HG03060 (cell line): ENCODE results near the gene JAKMIP3.

ENCODE experiments used
- ATAC-seq: cut with Tn5 transposase; IDR thresholded peaks from one replicate; pipeline ENCODE4 v1.9.1; 2021; ENCODE audit warnings: low read depth, moderate number of reproducible peaks; ENCODE audit not compliant: unreplicated experiment

JAKMIP3 gene

GRCh38 chr10:132097609-132098377, 32.0 kb downstream of the JAKMIP3 start:
- no peak for ATAC-seq

- no peak for ATAC-seq
Measured at GRCh38 chr10:132098539-132099388, 33.0 kb downstream of the JAKMIP3 start.

GRCh38 chr10:132099389-132100090, 33.8 kb downstream of the JAKMIP3 start:
- ATAC-seq, result no peak

- ATAC-seq, result no peak
Measured at GRCh38 chr10:132100091-132100481, 34.3 kb downstream of the JAKMIP3 start.

GRCh38 chr10:132100556-132101349, 35.0 kb downstream of the JAKMIP3 start:
- ATAC-seq, result no peak

- ATAC-seq, result no peak
Measured at GRCh38 chr10:132101529-132101928, 35.8 kb downstream of the JAKMIP3 start.

GRCh38 chr10:132102071-132102716, 36.4 kb downstream of the JAKMIP3 start:
- no peak for ATAC-seq

GRCh38 chr10:132102717-132103110, 37.0 kb downstream of the JAKMIP3 start:
- no peak for ATAC-seq

- ATAC-seq, result no peak
Measured at GRCh38 chr10:132103116-132103910, 37.6 kb downstream of the JAKMIP3 start.

- no peak for ATAC-seq
Measured at GRCh38 chr10:132104062-132104461, 38.3 kb downstream of the JAKMIP3 start.

GRCh38 chr10:132104471-132105301, 38.9 kb downstream of the JAKMIP3 start:
- no peak for ATAC-seq

GRCh38 chr10:132105302-132105995, 39.7 kb downstream of the JAKMIP3 start:
- no peak for ATAC-seq

- no peak for ATAC-seq
Measured at GRCh38 chr10:132106431-132106830, 40.7 kb downstream of the JAKMIP3 start.

GRCh38 chr10:132107186-132107948, 41.6 kb downstream of the JAKMIP3 start:
- no peak for ATAC-seq

- ATAC-seq, result no peak
Measured at GRCh38 chr10:132107949-132108877, 42.5 kb downstream of the JAKMIP3 start.
